ENCODE data around the gene MGLL.

- TF ChIP-seq CTCF (IDR thresholded peaks at IDR 0.05; ENCODE audit: low read length) (no peak), EZH2 (IDR thresholded peaks at IDR 0.05; ENCODE audit: borderline replicate concordance, low read length) (no peak)
These were observed 62.0 kb downstream of the MGLL start for GRCh38 chr3:127760361-127760760.

Measured in OCI-LY1 (cell line).